NCI-H526 (cell line): ENCODE data around the gene IRS1.

Experiments
- DNase-seq, 2 experiments: peaks; one replicate each; lab custom pipeline; 2025; lab: John Stamatoyannopoulos, UW

The IRS1 gene

DNA sequence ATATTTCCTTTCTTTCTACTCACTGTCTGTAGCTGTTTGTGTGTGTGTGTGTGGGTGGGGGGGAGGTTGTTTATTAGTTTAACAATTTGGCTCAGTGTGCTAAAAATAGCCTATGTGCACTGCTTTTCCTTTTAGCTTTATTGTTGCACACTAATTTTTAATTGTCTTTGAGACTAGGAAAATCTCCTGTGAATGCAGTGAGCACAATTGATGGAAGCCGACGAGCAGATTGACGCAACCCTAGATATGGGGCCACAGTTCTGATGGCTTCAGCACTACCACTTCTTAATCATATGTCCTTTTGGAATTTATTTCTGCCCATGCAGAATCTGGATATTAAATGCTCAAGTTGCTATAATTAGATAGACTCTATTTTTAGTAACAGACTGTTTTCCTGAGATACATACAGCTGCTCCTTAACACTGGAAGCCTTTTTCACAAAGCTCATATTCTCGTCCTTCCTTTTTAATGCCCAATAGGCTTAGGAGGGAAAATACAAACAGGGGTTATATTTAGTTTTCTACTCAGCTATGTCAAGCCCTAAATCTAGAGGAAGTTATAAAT, 109.1 kb downstream of the IRS1 start:
- DNase-seq: no peak

DNA sequence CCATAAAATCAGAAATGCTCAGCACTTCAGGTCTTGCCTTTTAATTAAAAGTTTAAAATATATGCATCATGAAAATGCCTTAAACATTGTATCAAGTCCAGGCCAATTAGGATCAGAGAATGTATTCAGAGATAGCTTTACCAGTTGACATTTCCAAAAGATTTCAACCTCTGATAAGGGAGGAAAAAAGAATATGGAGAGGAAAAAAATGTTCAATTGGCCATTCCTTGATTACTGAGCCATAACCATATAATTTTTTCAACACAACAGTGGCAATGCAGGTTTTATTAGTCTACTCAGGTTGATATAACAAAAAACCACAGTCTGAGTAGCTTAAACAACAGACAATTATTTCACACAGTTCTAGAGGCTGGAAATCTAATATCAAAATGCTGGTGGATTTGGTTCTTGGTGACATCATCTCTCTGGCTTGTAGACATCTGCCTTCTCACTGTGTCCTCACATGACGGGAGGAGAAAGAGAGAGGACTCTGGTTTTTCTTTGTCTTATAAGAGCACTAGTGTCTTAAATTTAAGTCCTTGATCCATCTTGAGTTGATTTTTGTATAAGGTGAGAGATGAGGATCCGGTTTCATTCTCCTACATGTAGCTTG, 111.9 kb downstream of the IRS1 start:
- DNase-seq: no peak

- DNase-seq: no peak
These were observed 115.1 kb downstream of the IRS1 start for GRCh38 chr2:226684563-226684959.

GRCh38 chr2:226683944-226684562, 115.6 kb downstream of the IRS1 start:
- no peak for DNase-seq

- no peak for DNase-seq
These were observed 116.4 kb downstream of the IRS1 start for GRCh38 chr2:226683196-226683595.
